ENCODE measurements around the gene ADA. TPM values are rescaled to one million over a fixed set of nuclear protein-coding genes. Genes with fewer than 3 reads are reported as not detected.

ADA gene
- polyA plus RNA-seq, 1 experiment, result 12.6 TPM

DNA sequence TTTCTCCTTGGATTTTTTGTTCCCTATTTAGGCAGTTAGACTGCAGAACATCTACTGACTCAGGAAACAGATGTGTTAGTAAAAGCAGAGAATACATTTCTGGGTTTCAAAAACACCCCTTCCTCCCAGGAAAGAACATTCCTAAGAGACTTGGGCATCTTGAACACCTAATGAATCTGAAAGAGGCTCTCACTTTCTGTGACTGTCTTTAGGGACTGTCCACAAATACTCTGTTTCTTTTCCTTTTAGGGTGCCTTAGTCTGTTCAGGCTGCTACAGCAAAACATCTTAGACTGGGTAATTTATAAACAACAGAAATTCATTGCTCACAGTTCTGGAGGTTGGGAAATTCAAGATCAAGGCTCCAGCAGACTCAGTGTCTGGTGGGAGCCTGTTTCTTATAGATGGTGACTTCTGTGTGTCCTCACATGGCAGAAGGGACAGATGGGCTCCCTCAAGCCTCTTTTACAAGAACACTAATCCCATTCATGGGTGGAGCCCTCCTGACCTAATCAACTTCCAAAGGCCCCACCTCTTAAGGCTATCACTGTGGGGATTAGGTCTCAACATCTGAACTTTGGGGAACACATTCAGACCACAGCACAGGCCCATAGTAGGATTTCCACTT lies 44.3 kb upstream of the ADA start:
- Histone ChIP-seq H3K27ac (ENCODE audit: low read depth, low read length) (peak overlapping the region; percentile 78), H3K4me3 (ENCODE audit: low read depth, low read length) (no peak overlapping the region), H3K27me3 (ENCODE audit: control insufficient read depth, insufficient read depth, low read length) (no peaks in the 10 kb centered on the region), H3K9me3 (ENCODE audit: control insufficient read depth, insufficient read depth, low read length) (peaks cover 10% of the 10 kb centered on the region)
- TF ChIP-seq, protein P1, sequence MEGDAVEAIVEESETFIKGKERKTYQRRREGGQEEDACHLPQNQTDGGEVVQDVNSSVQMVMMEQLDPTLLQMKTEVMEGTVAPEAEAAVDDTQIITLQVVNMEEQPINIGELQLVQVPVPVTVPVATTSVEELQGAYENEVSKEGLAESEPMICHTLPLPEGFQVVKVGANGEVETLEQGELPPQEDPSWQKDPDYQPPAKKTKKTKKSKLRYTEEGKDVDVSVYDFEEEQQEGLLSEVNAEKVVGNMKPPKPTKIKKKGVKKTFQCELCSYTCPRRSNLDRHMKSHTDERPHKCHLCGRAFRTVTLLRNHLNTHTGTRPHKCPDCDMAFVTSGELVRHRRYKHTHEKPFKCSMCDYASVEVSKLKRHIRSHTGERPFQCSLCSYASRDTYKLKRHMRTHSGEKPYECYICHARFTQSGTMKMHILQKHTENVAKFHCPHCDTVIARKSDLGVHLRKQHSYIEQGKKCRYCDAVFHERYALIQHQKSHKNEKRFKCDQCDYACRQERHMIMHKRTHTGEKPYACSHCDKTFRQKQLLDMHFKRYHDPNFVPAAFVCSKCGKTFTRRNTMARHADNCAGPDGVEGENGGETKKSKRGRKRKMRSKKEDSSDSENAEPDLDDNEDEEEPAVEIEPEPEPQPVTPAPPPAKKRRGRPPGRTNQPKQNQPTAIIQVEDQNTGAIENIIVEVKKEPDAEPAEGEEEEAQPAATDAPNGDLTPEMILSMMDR (IDR thresholded peaks at IDR 0.05; ENCODE audit: low read depth, low read length), result no peak
- peak; percentile 69 for DNase-seq (ENCODE audit: low read depth, low spot score)
- POLR2A ChIA-PET, result no interaction called here
- CTCF ChIA-PET, result interaction anchor here (1.0 to 1.5 kb wide), 2 partner anchors 11 to 37 kb away, joined by 3 to 6 read pairs; no protein-coding TSS in a partner anchor

DNA sequence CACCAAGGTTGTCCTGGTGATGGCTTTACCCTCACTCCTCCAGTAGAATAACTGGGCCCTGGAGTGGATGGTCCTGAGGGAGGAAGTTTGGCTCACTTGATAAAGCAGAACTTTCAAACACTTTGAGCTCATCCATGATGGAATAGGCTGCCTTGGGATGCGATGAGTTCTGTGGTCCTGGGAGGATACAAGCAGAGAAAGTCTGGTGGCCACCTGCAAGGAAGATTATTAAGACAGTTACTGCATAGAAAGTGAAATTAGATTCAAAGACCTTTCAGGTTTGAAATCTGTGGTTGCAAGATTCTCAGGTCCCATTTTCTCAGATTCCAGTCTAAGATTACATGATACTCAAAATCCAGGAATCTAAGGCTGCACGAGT lies 43.8 kb upstream of the ADA start:
- CTCF ChIA-PET, result interaction anchor here (1.0 to 1.5 kb wide), 2 partner anchors 11 to 37 kb away, joined by 3 to 6 read pairs; no protein-coding TSS in a partner anchor
- peak overlapping the region; percentile 78 for H3K27ac ChIP-seq (ENCODE audit: low read depth, low read length)

DNA sequence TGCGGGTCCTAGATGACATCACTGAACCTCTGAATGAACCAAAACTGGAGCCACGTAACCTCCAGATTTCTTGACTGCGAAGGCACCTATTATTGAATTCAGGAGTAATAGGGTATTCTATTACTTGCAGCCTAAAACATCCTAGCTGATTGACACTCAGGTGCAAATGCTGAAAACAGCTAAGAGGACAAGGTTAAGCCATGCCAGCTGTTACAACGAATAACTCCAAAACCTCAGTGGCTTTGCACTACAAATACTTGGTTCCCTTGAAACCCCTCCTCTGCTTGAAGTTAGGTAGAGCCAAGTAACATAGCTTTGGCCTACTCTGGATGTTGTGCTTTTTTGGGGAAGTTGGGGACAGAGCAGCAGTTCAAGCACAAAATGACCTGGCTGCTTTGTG lies 42.7 kb upstream of the ADA start:
- peaks cover 10% of the 10 kb centered on the region for H3K9me3 ChIP-seq (ENCODE audit: control insufficient read depth, insufficient read depth, low read length)
- ChIA-PET POLR2A (no interaction called here), CTCF (interaction anchor here (1.5 kb wide), 1 partner anchor 9 kb away, joined by 6 read pairs; no protein-coding TSS in a partner anchor)
- no peak overlapping the region for H3K27ac ChIP-seq (ENCODE audit: low read depth, low read length)
- DNase-seq (ENCODE audit: low read depth, low spot score), result no peak
- H3K27me3 ChIP-seq (ENCODE audit: control insufficient read depth, insufficient read depth, low read length), result no peaks in the 10 kb centered on the region
- no peak overlapping the region for H3K4me3 ChIP-seq (ENCODE audit: low read depth, low read length)
- TF ChIP-seq, protein P1 (IDR thresholded peaks at IDR 0.05; ENCODE audit: low read depth, low read length), result no peak

More for the DNA sequence above, 43.8 kb upstream of the ADA start:
- H3K27me3 ChIP-seq (ENCODE audit: control insufficient read depth, insufficient read depth, low read length), result no peaks in the 10 kb centered on the region
- no peak for DNase-seq (ENCODE audit: low read depth, low spot score)
- TF ChIP-seq, protein P1 (IDR thresholded peaks at IDR 0.05; ENCODE audit: low read depth, low read length), result no peak
- POLR2A ChIA-PET, result no interaction called here
- peaks cover 10% of the 10 kb centered on the region for H3K9me3 ChIP-seq (ENCODE audit: control insufficient read depth, insufficient read depth, low read length)
- H3K4me3 ChIP-seq (ENCODE audit: low read depth, low read length), result no peak overlapping the region

DNA sequence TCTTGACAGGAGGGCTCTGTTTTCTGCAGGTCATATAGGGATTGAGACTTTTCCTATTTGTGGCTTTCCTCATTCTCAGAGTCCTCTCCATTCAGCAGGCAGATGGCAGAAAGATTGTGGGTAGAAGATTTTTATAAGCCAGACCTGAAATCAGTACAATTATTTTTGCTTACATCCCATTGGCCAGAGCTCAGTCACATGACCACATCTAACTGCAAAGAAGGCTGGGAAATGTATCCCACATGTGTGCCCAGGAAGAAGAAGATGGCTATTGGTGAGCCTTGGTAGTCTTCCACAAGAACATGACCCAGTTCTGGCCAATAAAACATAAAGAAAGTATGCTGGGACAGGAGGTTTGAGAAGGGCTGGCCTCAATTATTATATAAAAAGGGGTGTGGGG lies 42.1 kb upstream of the ADA start:
- no peak overlapping the region for H3K27ac ChIP-seq (ENCODE audit: low read depth, low read length)
- no peaks in the 10 kb centered on the region for H3K27me3 ChIP-seq (ENCODE audit: control insufficient read depth, insufficient read depth, low read length)
- ChIA-PET POLR2A (no interaction called here), CTCF (interaction anchor here (1.0 kb wide), 1 partner anchor 24 kb away, joined by 3 read pairs; no protein-coding TSS in a partner anchor)
- H3K9me3 ChIP-seq (ENCODE audit: control insufficient read depth, insufficient read depth, low read length), result peaks cover 10% of the 10 kb centered on the region
- H3K4me3 ChIP-seq (ENCODE audit: low read depth, low read length), result no peak overlapping the region
- no peak for DNase-seq (ENCODE audit: low read depth, low spot score)
- TF ChIP-seq, protein P1 (IDR thresholded peaks at IDR 0.05; ENCODE audit: low read depth, low read length), result no peak

DNA sequence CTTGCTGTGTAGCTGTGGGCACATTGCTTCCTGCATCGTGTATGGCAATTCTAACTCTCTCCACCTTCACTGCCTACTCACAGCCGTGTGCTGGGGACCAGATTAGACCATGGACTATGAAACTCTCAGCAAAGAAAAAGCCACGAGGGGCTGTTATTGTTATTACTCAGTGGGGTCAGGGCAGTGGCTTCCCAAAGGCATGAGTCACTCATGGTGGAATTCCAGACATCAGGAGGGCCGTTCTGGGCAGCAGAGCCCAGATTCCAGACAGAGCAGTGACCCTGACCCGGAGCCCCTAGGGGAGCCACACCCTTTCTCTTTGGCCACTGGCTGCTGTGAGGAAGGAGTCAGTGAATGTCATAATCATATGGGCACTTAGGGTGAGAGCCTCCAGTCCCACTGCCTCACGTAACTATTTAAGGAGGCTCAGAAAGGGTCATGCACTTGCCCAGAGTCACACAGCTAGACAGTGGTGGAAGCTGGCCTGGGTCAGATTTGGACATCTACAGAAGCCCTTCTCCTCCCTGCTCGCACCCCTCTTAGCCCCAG lies 41.5 kb upstream of the ADA start:
- peak; percentile 77 for DNase-seq (ENCODE audit: low read depth, low spot score)
- no peak overlapping the region for H3K4me3 ChIP-seq (ENCODE audit: low read depth, low read length)
- peak overlapping the region; percentile 55 for H3K27ac ChIP-seq (ENCODE audit: low read depth, low read length)
- CTCF ChIA-PET, result interaction anchor here (1.0 kb wide), 1 partner anchor 24 kb away, joined by 3 read pairs; no protein-coding TSS in a partner anchor
- H3K9me3 ChIP-seq (ENCODE audit: control insufficient read depth, insufficient read depth, low read length), result peaks cover 10% of the 10 kb centered on the region
- TF ChIP-seq, protein P1 (IDR thresholded peaks at IDR 0.05; ENCODE audit: low read depth, low read length), result no peak
- no peaks in the 10 kb centered on the region for H3K27me3 ChIP-seq (ENCODE audit: control insufficient read depth, insufficient read depth, low read length)
- POLR2A ChIA-PET, result interaction anchor here (0.5 to 0.7 kb wide), 2 partner anchors 29 to 742 kb away, joined by 9 read pairs; no protein-coding TSS in a partner anchor

All from AG04450 (cell line).